Effector memory CD4-positive, alpha-beta T cell (primary cell): Measurements from ENCODE around the gene CPT1A.
"Not testable (repeated sequence)": the region's sequence is repeated elsewhere in the genome, so short reads cannot be mapped to it uniquely, and the experiment has no call there.

ENCODE experiments used
- DNase-seq, 3 donors: peaks; one replicate each; pipeline ENCODE4 v3.0.0-alpha.2; 2020
- H3K27ac ChIP-seq: 2 replicates; pipeline ENCODE4 v1.7.0; 2013; ENCODE audit warnings: mild to moderate bottlenecking, low read length, moderate library complexity; ENCODE audit not compliant: insufficient read depth, poor library complexity, severe bottlenecking
- H3K27me3 ChIP-seq: replicated peaks from 2 replicates; pipeline ENCODE4 v1.7.0; 2013; ENCODE audit warnings: mild to moderate bottlenecking, low read length; ENCODE audit not compliant: insufficient read depth, control insufficient read depth, poor library complexity, severe bottlenecking
- H3K36me3 ChIP-seq: 2 replicates; pipeline ENCODE4 v1.7.0; 2013; ENCODE audit warnings: mild to moderate bottlenecking, low read length, moderate library complexity; ENCODE audit not compliant: control insufficient read depth, insufficient read depth
- H3K4me1 ChIP-seq: 2 replicates; pipeline ENCODE4 v1.7.0; 2013; ENCODE audit warnings: low read length, mild to moderate bottlenecking; ENCODE audit not compliant: control insufficient read depth, insufficient read depth, poor library complexity, severe bottlenecking
- H3K4me3 ChIP-seq: 2 replicates; pipeline ENCODE4 v1.7.0; 2013; ENCODE audit warnings: low read length, low read depth, mild to moderate bottlenecking; ENCODE audit not compliant: insufficient read depth, poor library complexity, severe bottlenecking
- H3K9me3 ChIP-seq: 2 replicates; pipeline ENCODE4 v1.7.0; 2013; ENCODE audit warnings: mild to moderate bottlenecking, low read length, moderate library complexity; ENCODE audit not compliant: control insufficient read depth

CPT1A gene

DNA sequence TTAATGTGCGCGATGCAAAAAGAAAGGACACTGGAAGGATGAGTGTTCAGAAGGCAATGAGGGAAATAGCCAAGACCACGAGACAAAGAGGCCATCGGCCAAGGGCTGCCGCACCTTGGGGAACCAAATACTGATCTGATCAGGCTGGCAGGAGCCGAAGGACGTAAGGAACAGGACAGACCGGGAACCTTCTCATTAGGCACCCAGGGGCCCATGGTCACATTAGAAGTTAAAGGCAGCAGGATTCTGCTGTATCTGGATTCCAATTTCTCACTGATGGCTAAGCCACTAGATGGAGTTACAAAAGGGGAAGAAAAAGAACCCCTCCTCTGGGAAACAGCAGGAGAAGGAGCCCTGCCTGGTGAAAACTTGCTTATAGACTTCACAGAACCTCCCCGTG, 28.8 kb upstream of the CPT1A start:
- no peak overlapping the region for H3K27ac ChIP-seq
- no peaks in the 10 kb centered on the region for H3K4me1 ChIP-seq
- no peak for DNase-seq
- H3K27me3 ChIP-seq = peaks cover 9% of the 10 kb centered on the region
- H3K9me3 ChIP-seq = no peaks in the 10 kb centered on the region
- H3K4me3 ChIP-seq = no peak overlapping the region
- no peaks in the 10 kb centered on the region for H3K36me3 ChIP-seq

DNA sequence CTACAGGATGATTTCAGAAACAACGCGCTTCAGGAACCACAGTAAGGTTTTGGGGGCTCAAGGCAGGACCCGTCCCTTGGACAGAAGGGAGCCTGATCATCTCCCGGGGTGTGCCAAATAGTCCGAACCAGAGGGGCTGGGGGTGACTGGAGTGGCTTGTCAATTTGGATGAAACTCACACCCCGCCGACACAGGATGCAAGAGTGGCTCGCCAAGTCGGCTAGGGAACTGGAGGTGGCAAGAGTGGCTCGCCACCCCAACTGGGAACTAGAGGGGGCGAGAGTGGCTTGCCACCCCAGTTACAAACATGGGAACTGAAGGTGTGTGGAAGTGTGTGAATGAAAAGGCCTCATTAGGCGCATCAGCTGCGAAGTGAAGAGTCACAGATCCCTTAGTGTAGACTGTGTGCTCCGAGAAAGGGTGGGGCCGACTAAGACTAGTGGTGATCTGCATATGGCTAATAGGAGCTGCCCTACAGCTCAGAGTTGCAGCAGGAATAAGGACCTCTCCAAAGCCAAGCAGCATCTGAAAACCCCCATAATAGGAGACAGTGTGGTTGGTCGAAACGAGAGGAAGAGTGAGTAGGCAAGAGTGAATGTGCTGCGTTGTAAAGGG, 26.6 kb upstream of the CPT1A start:
- Histone ChIP-seq H3K4me1 (no peaks in the 10 kb centered on the region), H3K27me3 (peaks cover 9% of the 10 kb centered on the region), H3K9me3 (no peaks in the 10 kb centered on the region), H3K4me3 (no peak overlapping the region), H3K36me3 (no peaks in the 10 kb centered on the region), H3K27ac (no peak overlapping the region)
- DNase-seq = no peak

DNA sequence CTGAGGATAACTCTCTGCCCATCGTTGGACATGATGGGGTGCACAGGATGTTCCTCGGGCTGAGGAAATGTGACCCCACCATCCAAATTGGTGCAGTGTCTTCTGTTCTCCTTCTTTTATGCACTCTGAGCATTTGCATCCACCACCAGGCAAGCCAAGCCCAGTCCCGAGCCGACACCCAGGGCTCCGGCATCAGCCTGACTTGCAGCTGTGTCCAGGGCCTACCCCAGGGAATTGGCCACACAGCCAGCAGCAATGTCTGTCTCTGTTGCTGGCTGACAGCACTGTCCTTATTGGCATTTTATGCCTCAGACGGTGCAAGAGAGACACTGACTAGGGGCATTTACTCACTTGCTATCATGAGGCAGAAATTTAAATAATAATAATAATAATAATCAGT, 25.4 kb upstream of the CPT1A start:
- Histone ChIP-seq H3K27ac (no peak overlapping the region), H3K27me3 (peaks cover 9% of the 10 kb centered on the region), H3K9me3 (no peaks in the 10 kb centered on the region), H3K4me3 (no peak overlapping the region), H3K4me1 (no peaks in the 10 kb centered on the region), H3K36me3 (no peaks in the 10 kb centered on the region)
- DNase-seq = no peak

DNA sequence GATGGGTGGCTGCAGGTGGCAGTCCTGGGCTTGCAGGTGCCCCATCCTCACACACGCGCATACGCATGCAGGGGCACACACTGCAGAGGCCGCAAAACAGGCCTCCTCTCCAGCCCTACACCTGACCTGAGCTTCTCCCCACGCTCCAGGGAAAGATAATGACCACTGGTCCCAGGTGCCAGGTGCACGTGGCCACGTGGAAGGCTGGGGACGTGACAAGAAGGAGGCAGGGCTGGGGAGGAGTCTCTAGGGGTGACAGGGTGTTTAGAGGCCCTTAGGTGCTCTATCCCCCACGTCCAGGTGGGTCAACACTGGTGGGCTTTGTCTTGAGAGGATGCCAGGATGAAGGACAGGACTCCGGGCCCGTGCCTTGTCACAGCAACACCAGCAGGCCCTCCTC, 23.5 kb upstream of the CPT1A start:
- H3K27ac ChIP-seq = no peak overlapping the region
- no peaks in the 10 kb centered on the region for H3K36me3 ChIP-seq
- no peaks in the 10 kb centered on the region for H3K9me3 ChIP-seq
- H3K4me1 ChIP-seq = no peaks in the 10 kb centered on the region
- H3K4me3 ChIP-seq = no peak overlapping the region
- DNase-seq = no peak
- peaks cover 6% of the 10 kb centered on the region for H3K27me3 ChIP-seq

DNA sequence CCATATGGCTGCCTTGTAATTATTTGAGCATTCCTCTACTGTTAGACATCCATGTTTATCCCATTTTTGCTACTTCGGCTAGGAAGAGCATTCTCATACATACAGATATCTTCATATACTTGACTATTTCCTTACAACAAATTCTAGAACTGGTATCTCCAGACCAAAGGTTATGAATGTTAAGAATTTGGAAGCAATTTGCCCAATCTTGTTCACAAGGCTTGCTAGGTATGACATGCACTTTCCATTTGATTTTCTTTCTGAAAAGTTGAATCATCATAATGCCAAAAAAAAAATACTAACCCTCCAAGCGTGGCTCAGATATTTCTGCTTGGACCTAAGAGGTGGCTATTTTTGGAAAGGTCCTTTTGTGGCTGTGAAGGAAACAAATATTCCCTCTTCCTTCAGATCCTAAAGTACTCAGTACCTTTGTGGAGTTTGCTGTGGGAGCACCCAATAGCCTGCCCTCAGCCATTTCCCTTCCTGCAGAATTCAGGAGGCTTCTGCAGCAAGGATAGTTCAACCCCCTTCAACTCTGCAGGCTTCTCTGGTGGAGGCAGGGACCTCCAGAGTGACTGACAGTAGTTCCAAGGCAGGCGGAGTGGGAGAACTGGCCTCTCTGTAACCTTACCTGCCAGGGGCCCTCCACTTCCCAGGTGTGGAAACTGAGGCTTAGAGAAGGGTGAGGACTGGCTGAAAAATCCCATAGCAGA, 22.0 kb upstream of the CPT1A start:
- Histone ChIP-seq H3K27ac (no peak overlapping the region), H3K4me1 (no peaks in the 10 kb centered on the region), H3K27me3 (no peaks in the 10 kb centered on the region), H3K4me3 (no peak overlapping the region), H3K36me3 (no peaks in the 10 kb centered on the region), H3K9me3 (no peaks in the 10 kb centered on the region)
- no peak for DNase-seq

DNA sequence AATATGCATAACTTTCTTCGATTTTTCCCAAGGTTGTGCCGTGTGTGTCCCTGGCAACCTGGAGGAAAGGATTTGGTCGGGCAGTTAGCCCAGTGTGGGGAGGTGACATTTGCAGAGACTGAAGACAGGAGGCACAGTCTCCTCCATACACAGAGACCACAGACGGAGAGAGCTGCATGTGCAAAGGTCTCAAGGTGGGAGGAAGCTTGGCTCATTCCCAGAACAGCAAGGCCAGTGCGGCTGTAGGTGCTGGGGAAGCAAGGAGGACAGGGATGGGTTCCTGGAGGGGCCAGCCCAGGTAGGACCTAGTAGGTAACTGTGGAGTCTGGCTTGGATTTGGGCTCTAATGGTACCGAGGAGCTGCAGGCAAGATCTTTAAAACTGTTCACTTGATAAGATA, 20.7 kb upstream of the CPT1A start:
- no peak for DNase-seq
- Histone ChIP-seq H3K27ac (no peak overlapping the region), H3K27me3 (no peaks in the 10 kb centered on the region), H3K4me1 (no peaks in the 10 kb centered on the region), H3K9me3 (no peaks in the 10 kb centered on the region), H3K4me3 (no peak overlapping the region), H3K36me3 (no peaks in the 10 kb centered on the region)

DNA sequence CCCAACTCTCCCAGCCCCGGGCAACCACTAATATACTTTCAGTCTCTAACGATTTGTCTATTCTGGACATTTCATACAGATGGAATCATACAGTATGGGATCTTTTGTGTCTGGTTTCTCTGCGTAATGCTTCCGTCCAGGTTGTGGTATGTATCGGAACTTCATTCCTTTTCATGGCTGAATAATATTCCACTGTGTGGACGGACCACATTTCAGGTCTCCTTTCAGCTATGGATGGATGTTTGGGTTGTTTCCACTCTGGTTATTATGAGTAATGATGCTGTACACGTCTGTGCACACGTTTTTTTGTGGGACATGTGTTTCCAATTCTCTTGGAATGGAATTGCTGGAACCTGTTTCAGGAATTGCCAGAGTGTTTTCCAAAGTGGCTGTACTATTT, 17.4 kb upstream of the CPT1A start:
- no peak for DNase-seq
- H3K4me3 ChIP-seq = no peak overlapping the region

DNA sequence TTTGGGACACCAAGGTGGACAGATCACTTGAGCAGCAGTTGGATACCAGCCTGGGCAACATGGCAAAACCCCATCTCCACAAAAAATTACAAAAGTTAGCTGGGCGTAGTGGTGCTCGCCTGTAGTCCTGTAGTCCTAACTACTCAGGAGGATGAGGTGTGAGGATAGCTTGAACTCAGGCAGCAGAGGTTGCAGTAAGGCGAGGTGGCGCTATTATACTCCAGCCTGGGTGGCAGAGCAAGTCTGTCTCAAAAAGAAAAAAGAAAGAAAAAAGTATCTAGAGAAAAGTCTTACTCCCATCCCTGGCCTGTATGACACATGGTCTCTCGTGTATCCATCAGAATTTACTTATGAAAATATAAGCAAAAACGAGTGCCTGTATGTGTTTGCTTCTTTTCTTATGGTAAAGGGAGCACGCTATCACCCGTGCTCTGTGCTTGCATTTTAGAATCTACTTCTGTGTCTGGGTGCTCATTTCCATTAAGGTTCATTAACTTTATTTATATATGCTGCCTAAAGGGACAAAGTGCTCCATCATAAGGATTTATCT, 15.4 kb upstream of the CPT1A start:
- no peak overlapping the region for H3K4me3 ChIP-seq
- no peaks in the 10 kb centered on the region for H3K9me3 ChIP-seq
- no peaks in the 10 kb centered on the region for H3K36me3 ChIP-seq
- DNase-seq = no peak
- peaks cover 22% of the 10 kb centered on the region for H3K27me3 ChIP-seq
- H3K27ac ChIP-seq = no peak overlapping the region
- peaks cover 13% of the 10 kb centered on the region for H3K4me1 ChIP-seq

More for the DNA sequence above, 17.4 kb upstream of the CPT1A start:
- H3K27ac ChIP-seq = no peak overlapping the region
- H3K9me3 ChIP-seq = no peaks in the 10 kb centered on the region
- peaks cover 13% of the 10 kb centered on the region for H3K4me1 ChIP-seq
- peaks cover 17% of the 10 kb centered on the region for H3K27me3 ChIP-seq
- H3K36me3 ChIP-seq = no peaks in the 10 kb centered on the region

DNA sequence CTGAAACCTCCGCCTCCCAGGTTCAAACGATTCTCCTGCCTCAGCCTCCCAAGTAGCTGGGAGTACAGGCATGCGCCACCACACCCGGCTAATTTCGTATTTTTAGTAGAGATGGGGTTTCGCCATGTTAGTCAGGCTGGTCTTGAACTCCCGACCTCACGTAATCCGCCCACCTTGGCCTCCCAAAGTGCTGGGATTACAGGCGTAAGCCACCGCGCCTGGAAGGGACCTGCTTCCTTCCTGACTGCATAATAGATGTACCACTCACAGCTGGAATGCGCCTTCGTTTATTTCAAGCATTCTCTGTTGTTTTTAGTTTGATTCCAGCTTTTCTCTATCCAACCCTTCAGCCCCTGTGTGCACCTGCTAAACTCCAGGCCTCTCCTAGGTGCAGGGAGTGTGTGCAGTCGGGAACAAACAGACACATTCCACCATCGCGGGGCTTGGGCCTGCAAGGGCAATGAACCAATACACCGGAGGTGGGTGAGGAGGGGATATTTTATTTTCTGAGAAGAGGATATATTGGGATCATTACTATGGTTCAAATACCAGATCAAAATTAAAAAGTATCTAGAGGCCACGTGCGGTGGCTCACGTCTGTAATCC, 14.8 kb upstream of the CPT1A start:
- not testable (repeated sequence) for H3K36me3 ChIP-seq, H3K9me3 ChIP-seq, H3K27ac ChIP-seq, H3K4me3 ChIP-seq, DNase-seq
- Histone ChIP-seq H3K27me3 (peaks cover 22% of the 10 kb centered on the region), H3K4me1 (peaks cover 13% of the 10 kb centered on the region)
